Activated naive CD8-positive, alpha-beta T cell treated with anti-CD3 and anti-CD28 coated beads for 36 hours (primary cell): ENCODE measurements around the gene AEN. TPM values are rescaled to one million over a fixed set of nuclear protein-coding genes. Genes with fewer than 3 reads are reported as not detected.

Experiments
- DNase-seq: peaks from one replicate; pipeline ENCODE4 v3.0.0; 2021
- H3K27ac Mint-ChIP-seq: one replicate; pipeline ENCODE4 v1.8.0; 2022; ENCODE audit warnings: mild to moderate bottlenecking, moderate library complexity, mixed read lengths
- H3K27me3 Mint-ChIP-seq: one replicate; pipeline ENCODE4 v1.8.0; 2022; ENCODE audit warnings: mild to moderate bottlenecking, mixed read lengths
- H3K36me3 Mint-ChIP-seq: one replicate; pipeline ENCODE4 v1.8.0; 2021; ENCODE audit warnings: mild to moderate bottlenecking, mixed read lengths
- H3K4me1 Mint-ChIP-seq: one replicate; pipeline ENCODE4 v1.8.0; 2021; ENCODE audit warnings: mixed read lengths
- H3K4me3 Mint-ChIP-seq: one replicate; pipeline ENCODE4 v1.8.0; 2022; ENCODE audit warnings: mild to moderate bottlenecking, moderate library complexity, mixed read lengths
- H3K9me3 Mint-ChIP-seq: one replicate; pipeline ENCODE4 v1.8.0; 2022; ENCODE audit warnings: mixed read lengths
- total RNA-seq, 2 experiments: library from RNA; stranded (reverse); gene quantifications; one replicate each; pipeline ENCODE4 v1.2.3, GENCODE V29; 2021

AEN gene
- total RNA-seq, 2 experiments from 2014 or later = 76.1 to 81.8 TPM

GRCh38 chr15:88648357-88649214 is 27.4 kb downstream of the AEN start:
- Mint-ChIP-seq H3K4me1 (peaks cover 70% of the 10 kb centered on the region), H3K36me3 (peaks cover 46% of the 10 kb centered on the region), H3K4me3 (peak overlapping the region; percentile 63), H3K9me3 (no peaks in the 10 kb centered on the region), H3K27ac (peak overlapping the region; percentile 97), H3K27me3 (no peaks in the 10 kb centered on the region)
- DNase-seq = peak; percentile 28

GRCh38 chr15:88649286-88649733 is 28.2 kb downstream of the AEN start:
- Mint-ChIP-seq H3K4me3 (peak overlapping the region; percentile 63), H3K27ac (peak overlapping the region; percentile 97), H3K36me3 (peaks cover 41% of the 10 kb centered on the region), H3K4me1 (peaks cover 65% of the 10 kb centered on the region), H3K9me3 (no peaks in the 10 kb centered on the region), H3K27me3 (no peaks in the 10 kb centered on the region)
- peak; percentile 86 for DNase-seq

GRCh38 chr15:88649753-88650551 is 28.8 kb downstream of the AEN start:
- peaks cover 39% of the 10 kb centered on the region for H3K36me3 Mint-ChIP-seq
- peaks cover 67% of the 10 kb centered on the region for H3K4me1 Mint-ChIP-seq
- peak overlapping the region; percentile 63 for H3K4me3 Mint-ChIP-seq
- no peaks in the 10 kb centered on the region for H3K9me3 Mint-ChIP-seq
- H3K27ac Mint-ChIP-seq = peak overlapping the region; percentile 97
- no peaks in the 10 kb centered on the region for H3K27me3 Mint-ChIP-seq
- DNase-seq = no peak

- H3K27me3 Mint-ChIP-seq = no peaks in the 10 kb centered on the region
- peak overlapping the region; percentile 97 for H3K27ac Mint-ChIP-seq
- DNase-seq = no peak
- peaks cover 36% of the 10 kb centered on the region for H3K36me3 Mint-ChIP-seq
- no peaks in the 10 kb centered on the region for H3K9me3 Mint-ChIP-seq
- H3K4me3 Mint-ChIP-seq = no peak overlapping the region
- H3K4me1 Mint-ChIP-seq = peaks cover 68% of the 10 kb centered on the region
These were observed 29.4 kb downstream of the AEN start for GRCh38 chr15:88650556-88650955.

GRCh38 chr15:88651136-88651732 is 30.1 kb downstream of the AEN start:
- peak overlapping the region; percentile 64 for H3K27ac Mint-ChIP-seq
- H3K27me3 Mint-ChIP-seq = no peaks in the 10 kb centered on the region
- no peak for DNase-seq
- H3K36me3 Mint-ChIP-seq = peaks cover 30% of the 10 kb centered on the region
- H3K4me1 Mint-ChIP-seq = peaks cover 69% of the 10 kb centered on the region
- no peaks in the 10 kb centered on the region for H3K9me3 Mint-ChIP-seq
- no peak overlapping the region for H3K4me3 Mint-ChIP-seq

- peaks cover 73% of the 10 kb centered on the region for H3K4me1 Mint-ChIP-seq
- H3K27me3 Mint-ChIP-seq = no peaks in the 10 kb centered on the region
- peaks cover 25% of the 10 kb centered on the region for H3K36me3 Mint-ChIP-seq
- no peak overlapping the region for H3K4me3 Mint-ChIP-seq
- no peak for DNase-seq
- H3K9me3 Mint-ChIP-seq = no peaks in the 10 kb centered on the region
- H3K27ac Mint-ChIP-seq = peak overlapping the region; percentile 64
These were observed 30.8 kb downstream of the AEN start for GRCh38 chr15:88651971-88652370.

- DNase-seq = no peak
- no peak overlapping the region for H3K4me3 Mint-ChIP-seq
These were observed 31.5 kb downstream of the AEN start for GRCh38 chr15:88652456-88653199.

GRCh38 chr15:88653200-88654064 is 32.3 kb downstream of the AEN start:
- Mint-ChIP-seq H3K4me3 (no peak overlapping the region), H3K27ac (peak overlapping the region; percentile 81), H3K4me1 (peaks cover 73% of the 10 kb centered on the region), H3K9me3 (no peaks in the 10 kb centered on the region), H3K27me3 (no peaks in the 10 kb centered on the region), H3K36me3 (peaks cover 25% of the 10 kb centered on the region)
- DNase-seq = no peak

More at GRCh38 chr15:88652456-88653199, 31.5 kb downstream of the AEN start:
- Mint-ChIP-seq H3K4me1 (peaks cover 74% of the 10 kb centered on the region), H3K27me3 (no peaks in the 10 kb centered on the region), H3K27ac (peak overlapping the region; percentile 81), H3K36me3 (peaks cover 25% of the 10 kb centered on the region), H3K9me3 (no peaks in the 10 kb centered on the region)

GRCh38 chr15:88654430-88655102 is 33.4 kb downstream of the AEN start:
- peak overlapping the region; percentile 68 for H3K27ac Mint-ChIP-seq
- H3K36me3 Mint-ChIP-seq = peaks cover 20% of the 10 kb centered on the region
- no peak overlapping the region for H3K4me3 Mint-ChIP-seq
- no peaks in the 10 kb centered on the region for H3K9me3 Mint-ChIP-seq
- peaks cover 73% of the 10 kb centered on the region for H3K4me1 Mint-ChIP-seq
- no peak for DNase-seq
- H3K27me3 Mint-ChIP-seq = no peaks in the 10 kb centered on the region

- DNase-seq = no peak
- H3K4me3 Mint-ChIP-seq = no peak overlapping the region
- peaks cover 16% of the 10 kb centered on the region for H3K36me3 Mint-ChIP-seq
- H3K9me3 Mint-ChIP-seq = no peaks in the 10 kb centered on the region
- H3K27me3 Mint-ChIP-seq = no peaks in the 10 kb centered on the region
- peaks cover 72% of the 10 kb centered on the region for H3K4me1 Mint-ChIP-seq
- peak overlapping the region; percentile 68 for H3K27ac Mint-ChIP-seq
These were observed 34.0 kb downstream of the AEN start for GRCh38 chr15:88655103-88655553.

GRCh38 chr15:88655800-88656488 is 34.8 kb downstream of the AEN start:
- no peak for DNase-seq
- H3K9me3 Mint-ChIP-seq = no peaks in the 10 kb centered on the region
- peaks cover 76% of the 10 kb centered on the region for H3K4me1 Mint-ChIP-seq
- peak overlapping the region; percentile 45 for H3K27ac Mint-ChIP-seq
- H3K27me3 Mint-ChIP-seq = no peaks in the 10 kb centered on the region
- H3K36me3 Mint-ChIP-seq = peaks cover 13% of the 10 kb centered on the region
- H3K4me3 Mint-ChIP-seq = no peak overlapping the region

- no peaks in the 10 kb centered on the region for H3K9me3 Mint-ChIP-seq
- H3K36me3 Mint-ChIP-seq = peaks cover 6% of the 10 kb centered on the region
- peaks cover 70% of the 10 kb centered on the region for H3K4me1 Mint-ChIP-seq
- H3K27me3 Mint-ChIP-seq = no peaks in the 10 kb centered on the region
- H3K27ac Mint-ChIP-seq = no peak overlapping the region
- no peak overlapping the region for H3K4me3 Mint-ChIP-seq
- peak; percentile 33 for DNase-seq
These were observed 35.7 kb downstream of the AEN start for GRCh38 chr15:88656760-88657221.
